Measurements from ENCODE around the gene RASA3. TPM values are rescaled to one million over a fixed set of nuclear protein-coding genes. Genes with fewer than 3 reads are reported as not detected.

Gene RASA3
- total and polyA plus RNA-seq, 9 of the 15 experiments (the other 6 are each of a cell fraction or from before 2014, with no cell fraction given): 0.72 to 25.3 (median 14.4) TPM

- no peak for TF ChIP-seq ETS1 (conservative IDR thresholded peaks at IDR 0.05; ENCODE audit: control insufficient read depth, low read depth, low read length)
- TF ChIP-seq PHF20 (IDR thresholded peaks at IDR 0.05; ENCODE audit: partially characterized antibody): peak; percentile 28
- 0 out of 6 replicates have a peak, but pooled peaks of 1 of the 3 experiments have one; percentile 26 for TF ChIP-seq ZBTB11 (CRISPR knock-in tag; IDR thresholded peaks at IDR 0.05)
- no peak for TF ChIP-seq BHLHE40 (IDR thresholded peaks at IDR 0.05; ENCODE audit: low read length)
- TF ChIP-seq PPARD (CRISPR knock-in tag; IDR thresholded peaks at IDR 0.05): no peak
- TF ChIP-seq MGA (IDR thresholded peaks at IDR 0.05): peak; percentile 27; the same call in 1 of the 2 replicates
These were observed 622 bp downstream of the RASA3 start (continued) for GRCh38 chr13:114131583-114132418.

All from K562 (cell line).